ENCODE measurements around the gene HUS1.
"Not testable (repeated sequence)": the region's sequence is repeated elsewhere in the genome, so short reads cannot be mapped to it uniquely, and the experiment has no call there.

Gene HUS1

GRCh38 chr7:47932016-47932415, 47.4 kb downstream of the HUS1 start:
- H3K27ac ChIP-seq (replicated peaks), result no peak overlapping the region
- DNase-seq (ENCODE audit: low read depth in 1 of 2, low spot score in 1 of 2), result no peak
- H3K27me3 ChIP-seq (ENCODE audit: insufficient read depth, poor library complexity, severe bottlenecking), result no peaks in the 10 kb centered on the region
- no peak for TF ChIP-seq CTCF (IDR thresholded peaks at IDR 0.05; ENCODE audit: insufficient read depth, low read length)
- TF ChIP-seq GABPA (IDR thresholded peaks at IDR 0.05; ENCODE audit: low read depth), result no peak
- TF ChIP-seq POLR2AphosphoS5 (IDR thresholded peaks at IDR 0.05; ENCODE audit: low read depth), result no peak
- no peak for TF ChIP-seq SPI1 (IDR thresholded peaks at IDR 0.05; ENCODE audit: borderline replicate concordance, low read depth)
- TF ChIP-seq REST (IDR thresholded peaks at IDR 0.05; ENCODE audit: insufficient replicate concordance, low read depth), result no peak
- no peak overlapping the region for H3K4me3 ChIP-seq (replicated peaks; ENCODE audit: insufficient read depth, low read length)

- H3K4me3 ChIP-seq (replicated peaks; ENCODE audit: insufficient read depth, low read length), result no peak overlapping the region
- no peak for DNase-seq (ENCODE audit: low read depth in 1 of 2, low spot score in 1 of 2)
- H3K27ac ChIP-seq (replicated peaks), result no peak overlapping the region
- no peaks in the 10 kb centered on the region for H3K27me3 ChIP-seq (ENCODE audit: insufficient read depth, poor library complexity, severe bottlenecking)
- TF ChIP-seq REST (IDR thresholded peaks at IDR 0.05; ENCODE audit: insufficient replicate concordance, low read depth) (no peak), SPI1 (IDR thresholded peaks at IDR 0.05; ENCODE audit: borderline replicate concordance, low read depth) (no peak), GABPA (IDR thresholded peaks at IDR 0.05; ENCODE audit: low read depth) (no peak), POLR2AphosphoS5 (IDR thresholded peaks at IDR 0.05; ENCODE audit: low read depth) (no peak), CTCF (IDR thresholded peaks at IDR 0.05; ENCODE audit: insufficient read depth, low read length) (no peak)
Measured at GRCh38 chr7:47931005-47932004, 48.1 kb downstream of the HUS1 start.

GRCh38 chr7:47924266-47924665, 55.1 kb downstream of the HUS1 start:
- no peak overlapping the region for H3K4me3 ChIP-seq (replicated peaks; ENCODE audit: insufficient read depth, low read length)
- no peak for TF ChIP-seq CTCF (IDR thresholded peaks at IDR 0.05; ENCODE audit: insufficient read depth, low read length)
- TF ChIP-seq SPI1 (IDR thresholded peaks at IDR 0.05; ENCODE audit: borderline replicate concordance, low read depth), result no peak
- TF ChIP-seq REST (IDR thresholded peaks at IDR 0.05; ENCODE audit: insufficient replicate concordance, low read depth), result no peak
- no peak for TF ChIP-seq POLR2AphosphoS5 (IDR thresholded peaks at IDR 0.05; ENCODE audit: low read depth)
- no peaks in the 10 kb centered on the region for H3K27me3 ChIP-seq (ENCODE audit: insufficient read depth, poor library complexity, severe bottlenecking)
- H3K27ac ChIP-seq (replicated peaks), result no peak overlapping the region
- DNase-seq (ENCODE audit: low read depth in 1 of 2, low spot score in 1 of 2), result no peak

GRCh38 chr7:47923081-47923875, 56.1 kb downstream of the HUS1 start:
- not testable (repeated sequence) for H3K4me3 ChIP-seq (replicated peaks; ENCODE audit: insufficient read depth, low read length); H3K27ac ChIP-seq (replicated peaks); DNase-seq (ENCODE audit: low read depth in 1 of 2, low spot score in 1 of 2)

GRCh38 chr7:47916514-47916913, 62.9 kb downstream of the HUS1 start:
- not testable (repeated sequence) for H3K4me3 ChIP-seq (replicated peaks; ENCODE audit: insufficient read depth, low read length); H3K27ac ChIP-seq (replicated peaks); DNase-seq (ENCODE audit: low read depth in 1 of 2, low spot score in 1 of 2); H3K27me3 ChIP-seq (ENCODE audit: insufficient read depth, poor library complexity, severe bottlenecking)

More at GRCh38 chr7:47923081-47923875, 56.1 kb downstream of the HUS1 start:
- H3K27me3 ChIP-seq (ENCODE audit: insufficient read depth, poor library complexity, severe bottlenecking), result not testable (repeated sequence)

Data from HL-60 (cell line).